Prostate gland (tissue), 2 donors: ENCODE data around the gene DNAJB5.

Experiments
- CTCF ChIP-seq, 4 experiments: fragments of 200-600 bp in 2 of 4; fragments of 450-650 bp in 2 of 4; sonication (generic) in 2 of 4; IDR thresholded peaks; 1 replicate in 3 of 4; 2 replicates in 1 of 4; pipeline ENCODE4 v1.5.1; 2016 to 2019; ENCODE audit warnings: antibody characterized with exemption in 4 of 4, mild to moderate bottlenecking in 2 of 4, moderate library complexity in 2 of 4
- POLR2AphosphoS5 ChIP-seq: sonication (generic); formaldehyde crosslinking; IDR thresholded peaks from one replicate; pipeline ENCODE4 v1.6.1; 2017; ENCODE audit warnings: antibody characterized with exemption

GRCh38 chr9:35028341-35028740 lies 38.8 kb downstream of the DNAJB5 start:
- TF ChIP-seq CTCF (IDR thresholded peaks at IDR 0.05) (no peak), POLR2AphosphoS5 (no peak)
